Vagina (tissue), 2 donors: ENCODE results near the gene SLC9A5. TPM values are rescaled to one million over a fixed set of nuclear protein-coding genes. Genes with fewer than 3 reads are reported as not detected.

Source experiments
- DNase-seq, 2 donors: peaks; one replicate each; pipeline ENCODE4 v3.0.0-alpha.2; 2017; ENCODE audit errors: extremely low spot score in 2 of 2
- H3K27ac ChIP-seq: fragments of 200-600 bp; sonication (generic); one replicate; pipeline ENCODE4 v1.5.1; 2019
- H3K27me3 ChIP-seq: fragments of 200-600 bp; sonication (generic); one replicate; pipeline ENCODE4 v1.5.1; 2019
- H3K36me3 ChIP-seq, 2 donors: fragments of 200-600 bp; sonication (generic); one replicate each; pipeline ENCODE4 v1.5.1; 2017 to 2019
- H3K4me1 ChIP-seq: fragments of 200-600 bp; sonication (generic); one replicate; pipeline ENCODE4 v1.5.1; 2019
- H3K4me3 ChIP-seq, 2 donors: fragments of 200-600 bp; sonication (generic); 1 replicate in 1 of 2; 2 replicates in 1 of 2; pipeline ENCODE4 v1.5.1; 2016 to 2019
- H3K9me3 ChIP-seq: fragments of 200-600 bp; sonication (generic); one replicate; pipeline ENCODE4 v1.5.1; 2019
- POLR2A ChIP-seq, 2 donors: fragments of 450-650 bp; IDR thresholded peaks; one replicate each; pipeline ENCODE4 v1.6.1; 2017; ENCODE audit warnings: antibody characterized with exemption in 2 of 2, mild to moderate bottlenecking in 2 of 2, moderate library complexity in 2 of 2
- POLR2AphosphoS5 ChIP-seq, 2 donors: sonication (generic); formaldehyde crosslinking; IDR thresholded peaks; one replicate each; pipeline ENCODE4 v1.9.0; 2017; ENCODE audit warnings: antibody characterized with exemption in 2 of 2, mild to moderate bottlenecking in 2 of 2, low read depth in 1 of 2; ENCODE audit not compliant: insufficient read depth in 1 of 2
- intact Hi-C: fragments of 100-400 bp; cut with DNase I; formaldehyde crosslinking; loops from one replicate; pipeline ENCODE4 v1.15.1; 2023
- total RNA-seq: library from RNA; depleted of rRNA; stranded (reverse); fragments of >200 nt; gene quantifications from one replicate; pipeline ENCODE4 v1.2.3, GENCODE V29; 2016
- TF ChIP-seq, protein P1 (sequence below), 3 experiments: fragments of 450-650 bp in 2 of 3; fragments of 200-600 bp in 1 of 3; sonication (generic) in 1 of 3; IDR thresholded peaks; one replicate each; pipeline ENCODE4 v1.5.1; 2017 to 2019; ENCODE audit warnings: antibody characterized with exemption in 3 of 3, mild to moderate bottlenecking in 2 of 3, moderate library complexity in 2 of 3

Gene SLC9A5
- total RNA-seq, 1 donor from 2014 or later: 0.49 TPM

DNA sequence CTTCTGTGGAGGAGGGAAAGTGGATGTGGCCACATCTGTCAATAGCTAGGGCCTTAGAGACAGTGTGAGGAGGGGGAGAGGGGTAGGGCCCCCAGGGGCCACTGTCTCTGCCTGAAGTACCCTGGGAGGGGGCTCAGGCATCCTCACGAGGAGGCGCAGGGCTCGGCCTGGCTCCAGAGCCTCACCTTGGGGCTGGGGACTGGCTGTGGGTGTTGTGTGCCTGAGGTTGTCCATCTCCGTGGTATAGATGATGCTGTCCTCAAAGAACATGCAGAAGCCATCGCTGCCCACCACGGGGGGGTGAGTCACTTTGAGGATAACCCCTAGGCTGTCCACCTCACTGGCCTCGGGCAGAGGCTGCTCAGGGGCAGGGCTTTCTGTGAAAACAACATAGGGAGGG lies 42.7 kb downstream of the SLC9A5 start:
- intact Hi-C loops: no loop called here
- Histone ChIP-seq H3K4me3 (no peak overlapping the region), H3K4me1 (peaks cover 19% of the 10 kb centered on the region), H3K27ac (no peak overlapping the region), H3K27me3 (no peaks in the 10 kb centered on the region), H3K36me3 (no peaks in the 10 kb centered on the region), H3K9me3 (no peaks in the 10 kb centered on the region)
- TF ChIP-seq, protein P1, sequence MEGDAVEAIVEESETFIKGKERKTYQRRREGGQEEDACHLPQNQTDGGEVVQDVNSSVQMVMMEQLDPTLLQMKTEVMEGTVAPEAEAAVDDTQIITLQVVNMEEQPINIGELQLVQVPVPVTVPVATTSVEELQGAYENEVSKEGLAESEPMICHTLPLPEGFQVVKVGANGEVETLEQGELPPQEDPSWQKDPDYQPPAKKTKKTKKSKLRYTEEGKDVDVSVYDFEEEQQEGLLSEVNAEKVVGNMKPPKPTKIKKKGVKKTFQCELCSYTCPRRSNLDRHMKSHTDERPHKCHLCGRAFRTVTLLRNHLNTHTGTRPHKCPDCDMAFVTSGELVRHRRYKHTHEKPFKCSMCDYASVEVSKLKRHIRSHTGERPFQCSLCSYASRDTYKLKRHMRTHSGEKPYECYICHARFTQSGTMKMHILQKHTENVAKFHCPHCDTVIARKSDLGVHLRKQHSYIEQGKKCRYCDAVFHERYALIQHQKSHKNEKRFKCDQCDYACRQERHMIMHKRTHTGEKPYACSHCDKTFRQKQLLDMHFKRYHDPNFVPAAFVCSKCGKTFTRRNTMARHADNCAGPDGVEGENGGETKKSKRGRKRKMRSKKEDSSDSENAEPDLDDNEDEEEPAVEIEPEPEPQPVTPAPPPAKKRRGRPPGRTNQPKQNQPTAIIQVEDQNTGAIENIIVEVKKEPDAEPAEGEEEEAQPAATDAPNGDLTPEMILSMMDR (IDR thresholded peaks at IDR 0.05): no peak
- TF ChIP-seq POLR2AphosphoS5 (IDR thresholded peaks at IDR 0.05; ENCODE audit: insufficient read depth in 1 of 2, low read depth in 1 of 2) (no peak), POLR2A (IDR thresholded peaks at IDR 0.05) (no peak)
- no peak for DNase-seq

DNA sequence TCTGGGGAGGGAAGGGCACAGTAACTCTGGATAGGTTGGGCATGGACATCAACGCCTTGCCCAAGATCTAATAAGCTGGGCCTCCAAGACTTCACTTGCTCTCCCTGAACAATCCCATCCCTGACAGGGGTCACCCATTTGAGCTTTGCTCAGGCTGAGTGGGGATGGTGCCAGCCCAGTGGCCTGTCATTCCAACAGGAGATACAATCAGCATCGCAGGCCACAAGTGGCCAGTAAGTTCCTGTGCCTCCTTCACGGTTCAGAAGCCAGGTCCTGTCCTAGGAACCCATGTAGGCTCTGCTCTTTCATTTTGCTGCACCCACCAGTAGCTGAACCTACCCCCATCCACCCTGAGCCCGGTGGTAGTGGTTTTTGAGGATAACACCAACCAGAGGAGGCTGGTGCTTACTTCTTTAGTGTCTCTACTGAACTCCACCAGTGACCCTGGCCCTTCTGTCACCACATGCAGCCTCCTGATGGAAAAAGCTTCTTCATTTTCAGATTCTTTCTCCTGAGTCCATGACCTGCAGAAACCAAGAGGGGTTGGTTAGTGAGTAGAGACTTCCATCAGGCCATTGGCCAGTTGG lies 45.5 kb downstream of the SLC9A5 start:
- H3K9me3 ChIP-seq: no peaks in the 10 kb centered on the region
- peaks cover 19% of the 10 kb centered on the region for H3K4me1 ChIP-seq
- peak overlapping the region; percentile 8 for H3K27ac ChIP-seq
- no peaks in the 10 kb centered on the region for H3K27me3 ChIP-seq
- no peak overlapping the region for H3K4me3 ChIP-seq
- intact Hi-C loops: no loop called here
- no peaks in the 10 kb centered on the region for H3K36me3 ChIP-seq
- TF ChIP-seq POLR2A (IDR thresholded peaks at IDR 0.05) (no peak), POLR2AphosphoS5 (IDR thresholded peaks at IDR 0.05; ENCODE audit: insufficient read depth in 1 of 2, low read depth in 1 of 2) (no peak)
- TF ChIP-seq, protein P1 (IDR thresholded peaks at IDR 0.05): no peak
- no peak for DNase-seq

DNA sequence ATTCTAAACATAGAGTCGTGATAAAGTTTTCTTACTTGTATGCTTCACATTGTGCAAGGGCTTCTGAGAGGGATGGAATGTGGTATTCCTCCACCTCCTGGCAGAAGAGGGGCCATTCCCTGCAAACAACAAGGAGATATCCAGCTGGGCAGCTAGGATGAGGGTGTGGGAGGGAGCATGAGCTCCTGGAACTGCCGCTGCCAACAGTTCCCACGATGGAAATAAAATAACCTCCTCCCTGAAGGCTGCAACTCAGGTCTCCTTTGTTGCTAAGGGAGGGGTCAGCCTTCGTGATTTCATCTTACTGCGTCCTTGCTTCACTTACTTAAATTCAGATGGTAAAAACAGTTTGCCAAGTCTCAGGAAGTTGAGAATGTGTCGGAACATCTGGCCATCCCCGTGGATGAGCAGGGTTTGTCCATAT lies 46.2 kb downstream of the SLC9A5 start:
- H3K27ac ChIP-seq: peak overlapping the region; percentile 8
- no peak for TF ChIP-seq POLR2AphosphoS5 (IDR thresholded peaks at IDR 0.05; ENCODE audit: insufficient read depth in 1 of 2, low read depth in 1 of 2)
- TF ChIP-seq, protein P1 (IDR thresholded peaks at IDR 0.05): no peak
- TF ChIP-seq POLR2A (IDR thresholded peaks at IDR 0.05): no peak
- intact Hi-C loops: no loop called here

DNA sequence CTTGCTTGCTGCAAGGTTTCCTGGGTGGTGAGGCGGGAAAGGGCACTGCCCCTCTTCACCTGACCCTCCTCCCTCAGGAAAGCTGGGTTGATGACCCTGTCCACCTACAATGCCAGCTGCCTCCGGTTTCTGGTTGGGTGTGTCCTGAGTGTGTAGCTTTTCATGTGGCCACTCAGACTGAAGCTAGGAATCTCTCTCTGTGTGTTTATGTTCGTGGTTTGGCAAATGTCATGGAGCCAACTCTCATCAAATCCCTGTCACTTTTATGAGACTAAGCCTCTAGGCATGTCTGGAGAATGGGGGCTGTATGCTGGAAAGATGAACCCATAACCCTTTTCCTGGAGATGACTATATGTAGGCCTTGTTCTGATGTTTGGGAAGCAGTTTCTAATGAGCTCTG lies 47.6 kb downstream of the SLC9A5 start:
- no peak for DNase-seq
- H3K36me3 ChIP-seq: no peaks in the 10 kb centered on the region
- peaks cover 25% of the 10 kb centered on the region for H3K4me1 ChIP-seq
- no peaks in the 10 kb centered on the region for H3K27me3 ChIP-seq
- no peak overlapping the region for H3K27ac ChIP-seq
- H3K4me3 ChIP-seq: no peak overlapping the region
- H3K9me3 ChIP-seq: no peaks in the 10 kb centered on the region
- intact Hi-C loops: no loop called here
- TF ChIP-seq POLR2A (IDR thresholded peaks at IDR 0.05) (no peak), POLR2AphosphoS5 (IDR thresholded peaks at IDR 0.05; ENCODE audit: insufficient read depth in 1 of 2, low read depth in 1 of 2) (no peak)
- TF ChIP-seq, protein P1 (IDR thresholded peaks at IDR 0.05): no peak

More for the DNA sequence above, 46.2 kb downstream of the SLC9A5 start:
- no peaks in the 10 kb centered on the region for H3K36me3 ChIP-seq
- no peak overlapping the region for H3K4me3 ChIP-seq
- H3K27me3 ChIP-seq: no peaks in the 10 kb centered on the region
- DNase-seq: no peak
- H3K9me3 ChIP-seq: no peaks in the 10 kb centered on the region
- H3K4me1 ChIP-seq: peaks cover 19% of the 10 kb centered on the region

DNA sequence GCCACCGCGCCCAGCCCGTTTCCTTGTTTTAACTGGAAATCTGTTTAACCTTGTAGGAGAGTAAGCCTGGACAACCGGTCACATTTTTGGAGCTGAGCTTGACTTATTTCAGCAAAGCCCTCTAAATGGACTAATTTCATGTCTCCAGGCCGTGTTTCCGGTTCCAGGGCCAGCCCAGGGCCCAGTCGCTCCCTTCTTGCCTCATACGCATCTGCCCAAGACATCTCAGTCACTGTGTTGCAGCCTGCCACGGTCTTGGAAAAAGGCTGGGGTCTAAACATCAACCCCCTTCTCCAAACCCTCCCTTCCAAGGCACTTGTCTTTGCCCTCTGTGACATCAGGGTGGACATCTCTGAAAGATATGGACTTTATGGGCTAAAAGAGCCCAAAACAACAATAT lies 49.5 kb downstream of the SLC9A5 start:
- Histone ChIP-seq H3K27ac (no peak overlapping the region), H3K4me3 (no peak overlapping the region), H3K4me1 (peaks cover 34% of the 10 kb centered on the region), H3K36me3 (no peaks in the 10 kb centered on the region), H3K27me3 (no peaks in the 10 kb centered on the region), H3K9me3 (no peaks in the 10 kb centered on the region)
- TF ChIP-seq, protein P1 (IDR thresholded peaks at IDR 0.05): no peak
- TF ChIP-seq POLR2AphosphoS5 (IDR thresholded peaks at IDR 0.05; ENCODE audit: insufficient read depth in 1 of 2, low read depth in 1 of 2): no peak
- intact Hi-C loops: no loop called here
- no peak for DNase-seq
